ENCODE measurements around the gene IRF1. TPM values are rescaled to one million over a fixed set of nuclear protein-coding genes. Genes with fewer than 3 reads are reported as not detected.

Gene IRF1
- total and polyA plus RNA-seq, 4 donors, result 9.5 to 42.6 (median 24.7) TPM

- peaks cover 31 to 82% (median 71%) of the 10 kb centered on the region in 4 donors for H3K4me1 ChIP-seq (ENCODE audit: control insufficient read depth in 4 of 4, insufficient read depth in 4 of 4, low read length in 3 of 4)
- H3K27ac ChIP-seq (ENCODE audit: low read depth in 1 of 2, low read length in 2 of 2), result peak overlapping the region; percentile 73 to 92
- TF ChIP-seq RXRA (IDR thresholded peaks at IDR 0.05) (no peak), TAF1 (conservative IDR thresholded peaks at IDR 0.05) (no peak), ZBTB33 (IDR thresholded peaks at IDR 0.05) (no peak), FOXA2 (IDR thresholded peaks at IDR 0.05) (no peak)
- TF ChIP-seq, protein P1, sequence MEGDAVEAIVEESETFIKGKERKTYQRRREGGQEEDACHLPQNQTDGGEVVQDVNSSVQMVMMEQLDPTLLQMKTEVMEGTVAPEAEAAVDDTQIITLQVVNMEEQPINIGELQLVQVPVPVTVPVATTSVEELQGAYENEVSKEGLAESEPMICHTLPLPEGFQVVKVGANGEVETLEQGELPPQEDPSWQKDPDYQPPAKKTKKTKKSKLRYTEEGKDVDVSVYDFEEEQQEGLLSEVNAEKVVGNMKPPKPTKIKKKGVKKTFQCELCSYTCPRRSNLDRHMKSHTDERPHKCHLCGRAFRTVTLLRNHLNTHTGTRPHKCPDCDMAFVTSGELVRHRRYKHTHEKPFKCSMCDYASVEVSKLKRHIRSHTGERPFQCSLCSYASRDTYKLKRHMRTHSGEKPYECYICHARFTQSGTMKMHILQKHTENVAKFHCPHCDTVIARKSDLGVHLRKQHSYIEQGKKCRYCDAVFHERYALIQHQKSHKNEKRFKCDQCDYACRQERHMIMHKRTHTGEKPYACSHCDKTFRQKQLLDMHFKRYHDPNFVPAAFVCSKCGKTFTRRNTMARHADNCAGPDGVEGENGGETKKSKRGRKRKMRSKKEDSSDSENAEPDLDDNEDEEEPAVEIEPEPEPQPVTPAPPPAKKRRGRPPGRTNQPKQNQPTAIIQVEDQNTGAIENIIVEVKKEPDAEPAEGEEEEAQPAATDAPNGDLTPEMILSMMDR (IDR thresholded peaks at IDR 0.05; ENCODE audit: low read depth, low read length, missing input control), result no peak
- H3K9me3 ChIP-seq (ENCODE audit: control insufficient read depth in 4 of 4, low read length in 3 of 4), result no peaks in the 10 kb centered on the region
- no peak for DNase-seq (ENCODE audit: low spot score)
- no peaks in the 10 kb centered on the region for H3K36me3 ChIP-seq (ENCODE audit: control insufficient read depth in 4 of 4, insufficient read depth in 3 of 4, low read depth in 1 of 4, low read length in 3 of 4)
- H3K9ac ChIP-seq (ENCODE audit: low read depth in 1 of 2, low read length in 2 of 2), result peak overlapping the region in 1 of 2 donors; percentile 37
- no peaks in the 10 kb centered on the region for H3K27me3 ChIP-seq (ENCODE audit: control insufficient read depth in 4 of 4, insufficient read depth in 4 of 4, low read length in 3 of 4)
- H3K4me3 ChIP-seq (ENCODE audit: low read depth in 1 of 3, low read length in 3 of 3), result no peak overlapping the region
- WGBS, result 83% methylated on average over 1 of the region's 1 CpG
Observed at GRCh38 chr5:132458651-132459030, 31.9 kb downstream of the IRF1 start.

- Histone ChIP-seq H3K27ac (ENCODE audit: low read depth in 1 of 2, low read length in 2 of 2) (peak overlapping the region; percentile 73 to 92), H3K4me1 (ENCODE audit: control insufficient read depth in 4 of 4, insufficient read depth in 4 of 4, low read length in 3 of 4) (peaks cover 33 to 77% (median 66%) of the 10 kb centered on the region in 4 donors), H3K9me3 (ENCODE audit: control insufficient read depth in 4 of 4, low read length in 3 of 4) (no peaks in the 10 kb centered on the region), H3K36me3 (ENCODE audit: control insufficient read depth in 4 of 4, insufficient read depth in 3 of 4, low read depth in 1 of 4, low read length in 3 of 4) (no peaks in the 10 kb centered on the region), H3K27me3 (ENCODE audit: control insufficient read depth in 4 of 4, insufficient read depth in 4 of 4, low read length in 3 of 4) (no peaks in the 10 kb centered on the region), H3K9ac (ENCODE audit: low read depth in 1 of 2, low read length in 2 of 2) (no peak overlapping the region), H3K4me3 (ENCODE audit: low read depth in 1 of 3, low read length in 3 of 3) (no peak overlapping the region)
- TF ChIP-seq, protein P2, sequence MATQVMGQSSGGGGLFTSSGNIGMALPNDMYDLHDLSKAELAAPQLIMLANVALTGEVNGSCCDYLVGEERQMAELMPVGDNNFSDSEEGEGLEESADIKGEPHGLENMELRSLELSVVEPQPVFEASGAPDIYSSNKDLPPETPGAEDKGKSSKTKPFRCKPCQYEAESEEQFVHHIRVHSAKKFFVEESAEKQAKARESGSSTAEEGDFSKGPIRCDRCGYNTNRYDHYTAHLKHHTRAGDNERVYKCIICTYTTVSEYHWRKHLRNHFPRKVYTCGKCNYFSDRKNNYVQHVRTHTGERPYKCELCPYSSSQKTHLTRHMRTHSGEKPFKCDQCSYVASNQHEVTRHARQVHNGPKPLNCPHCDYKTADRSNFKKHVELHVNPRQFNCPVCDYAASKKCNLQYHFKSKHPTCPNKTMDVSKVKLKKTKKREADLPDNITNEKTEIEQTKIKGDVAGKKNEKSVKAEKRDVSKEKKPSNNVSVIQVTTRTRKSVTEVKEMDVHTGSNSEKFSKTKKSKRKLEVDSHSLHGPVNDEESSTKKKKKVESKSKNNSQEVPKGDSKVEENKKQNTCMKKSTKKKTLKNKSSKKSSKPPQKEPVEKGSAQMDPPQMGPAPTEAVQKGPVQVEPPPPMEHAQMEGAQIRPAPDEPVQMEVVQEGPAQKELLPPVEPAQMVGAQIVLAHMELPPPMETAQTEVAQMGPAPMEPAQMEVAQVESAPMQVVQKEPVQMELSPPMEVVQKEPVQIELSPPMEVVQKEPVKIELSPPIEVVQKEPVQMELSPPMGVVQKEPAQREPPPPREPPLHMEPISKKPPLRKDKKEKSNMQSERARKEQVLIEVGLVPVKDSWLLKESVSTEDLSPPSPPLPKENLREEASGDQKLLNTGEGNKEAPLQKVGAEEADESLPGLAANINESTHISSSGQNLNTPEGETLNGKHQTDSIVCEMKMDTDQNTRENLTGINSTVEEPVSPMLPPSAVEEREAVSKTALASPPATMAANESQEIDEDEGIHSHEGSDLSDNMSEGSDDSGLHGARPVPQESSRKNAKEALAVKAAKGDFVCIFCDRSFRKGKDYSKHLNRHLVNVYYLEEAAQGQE (IDR thresholded peaks at IDR 0.05), result no peak
- no peak for TF ChIP-seq JUND (IDR thresholded peaks at IDR 0.05)
- TF ChIP-seq TAF1 (conservative IDR thresholded peaks at IDR 0.05), result no peak
- no peak for TF ChIP-seq SP1 (IDR thresholded peaks at IDR 0.05)
- no peak for TF ChIP-seq HNF4G (IDR thresholded peaks at IDR 0.05)
- TF ChIP-seq FOXA2 (IDR thresholded peaks at IDR 0.05), result no peak
- no peak for TF ChIP-seq HNF4A (conservative IDR thresholded peaks at IDR 0.05)
- TF ChIP-seq NR2F2 (IDR thresholded peaks at IDR 0.05), result no peak
- no peak for TF ChIP-seq ZBTB33 (IDR thresholded peaks at IDR 0.05)
- TF ChIP-seq, protein P1 (IDR thresholded peaks at IDR 0.05; ENCODE audit: low read depth, low read length, missing input control), result no peak
- no peak for TF ChIP-seq RAD21 (IDR thresholded peaks at IDR 0.05)
- TF ChIP-seq RXRA (IDR thresholded peaks at IDR 0.05), result no peak
- TF ChIP-seq GABPA (IDR thresholded peaks at IDR 0.05 in 1 of 2, conservative IDR thresholded peaks at IDR 0.05 in 1 of 2), result no peak
- TF ChIP-seq EGR1 (IDR thresholded peaks at IDR 0.05; ENCODE audit: low read depth in 2 of 2), result no peak
- no peak for TF ChIP-seq ATF3 (IDR thresholded peaks at IDR 0.05)
- no peak for TF ChIP-seq YY1 (IDR thresholded peaks at IDR 0.05)
- TF ChIP-seq MAX (IDR thresholded peaks at IDR 0.05), result no peak
- no peak for TF ChIP-seq FOXA1 (IDR thresholded peaks at IDR 0.05)
- DNase-seq (ENCODE audit: low spot score), result no peak
- WGBS, result 92% methylated on average over 3 of the region's 3 CpGs
Observed at GRCh38 chr5:132458226-132458560, 32.4 kb downstream of the IRF1 start.

All from liver (tissue), 9 donors.